ENCODE results near the gene EIPR1.

DNA sequence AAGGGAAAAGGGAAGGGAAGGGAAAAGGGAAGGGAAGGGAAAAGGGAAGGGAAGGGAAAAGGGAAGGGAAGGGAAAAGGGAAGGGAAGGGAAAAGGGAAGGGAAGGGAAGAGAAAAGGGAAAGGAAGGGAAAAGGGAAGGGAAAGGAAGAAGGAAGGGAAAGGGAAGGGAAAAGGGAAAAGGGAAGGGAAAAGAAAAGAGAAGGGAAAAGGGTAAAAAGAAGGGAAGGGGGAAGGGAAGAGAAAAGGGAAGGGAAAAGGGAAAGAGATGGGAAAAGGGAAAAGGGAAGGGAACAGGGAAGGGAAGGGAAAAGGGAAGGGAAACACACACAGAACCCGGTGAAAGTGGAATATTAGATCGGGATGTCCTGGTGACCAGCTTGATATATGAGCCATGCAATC is 40.8 kb downstream of the EIPR1 start:
- TF ChIP-seq SMC3 (conservative IDR thresholded peaks at IDR 0.05; ENCODE audit: poor library complexity) (no peak), TAF1 (IDR thresholded peaks at IDR 0.05; ENCODE audit: low read depth) (no peak), POLR2AphosphoS5 (IDR thresholded peaks at IDR 0.05) (no peak), EZH2 (IDR thresholded peaks at IDR 0.05; ENCODE audit: borderline replicate concordance, insufficient read depth, low read length, poor library complexity, severe bottlenecking) (no peak)
- TF ChIP-seq, protein P1, sequence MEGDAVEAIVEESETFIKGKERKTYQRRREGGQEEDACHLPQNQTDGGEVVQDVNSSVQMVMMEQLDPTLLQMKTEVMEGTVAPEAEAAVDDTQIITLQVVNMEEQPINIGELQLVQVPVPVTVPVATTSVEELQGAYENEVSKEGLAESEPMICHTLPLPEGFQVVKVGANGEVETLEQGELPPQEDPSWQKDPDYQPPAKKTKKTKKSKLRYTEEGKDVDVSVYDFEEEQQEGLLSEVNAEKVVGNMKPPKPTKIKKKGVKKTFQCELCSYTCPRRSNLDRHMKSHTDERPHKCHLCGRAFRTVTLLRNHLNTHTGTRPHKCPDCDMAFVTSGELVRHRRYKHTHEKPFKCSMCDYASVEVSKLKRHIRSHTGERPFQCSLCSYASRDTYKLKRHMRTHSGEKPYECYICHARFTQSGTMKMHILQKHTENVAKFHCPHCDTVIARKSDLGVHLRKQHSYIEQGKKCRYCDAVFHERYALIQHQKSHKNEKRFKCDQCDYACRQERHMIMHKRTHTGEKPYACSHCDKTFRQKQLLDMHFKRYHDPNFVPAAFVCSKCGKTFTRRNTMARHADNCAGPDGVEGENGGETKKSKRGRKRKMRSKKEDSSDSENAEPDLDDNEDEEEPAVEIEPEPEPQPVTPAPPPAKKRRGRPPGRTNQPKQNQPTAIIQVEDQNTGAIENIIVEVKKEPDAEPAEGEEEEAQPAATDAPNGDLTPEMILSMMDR (IDR thresholded peaks at IDR 0.05; ENCODE audit: poor library complexity, severe bottlenecking): no peak
- TF ChIP-seq, protein P2, sequence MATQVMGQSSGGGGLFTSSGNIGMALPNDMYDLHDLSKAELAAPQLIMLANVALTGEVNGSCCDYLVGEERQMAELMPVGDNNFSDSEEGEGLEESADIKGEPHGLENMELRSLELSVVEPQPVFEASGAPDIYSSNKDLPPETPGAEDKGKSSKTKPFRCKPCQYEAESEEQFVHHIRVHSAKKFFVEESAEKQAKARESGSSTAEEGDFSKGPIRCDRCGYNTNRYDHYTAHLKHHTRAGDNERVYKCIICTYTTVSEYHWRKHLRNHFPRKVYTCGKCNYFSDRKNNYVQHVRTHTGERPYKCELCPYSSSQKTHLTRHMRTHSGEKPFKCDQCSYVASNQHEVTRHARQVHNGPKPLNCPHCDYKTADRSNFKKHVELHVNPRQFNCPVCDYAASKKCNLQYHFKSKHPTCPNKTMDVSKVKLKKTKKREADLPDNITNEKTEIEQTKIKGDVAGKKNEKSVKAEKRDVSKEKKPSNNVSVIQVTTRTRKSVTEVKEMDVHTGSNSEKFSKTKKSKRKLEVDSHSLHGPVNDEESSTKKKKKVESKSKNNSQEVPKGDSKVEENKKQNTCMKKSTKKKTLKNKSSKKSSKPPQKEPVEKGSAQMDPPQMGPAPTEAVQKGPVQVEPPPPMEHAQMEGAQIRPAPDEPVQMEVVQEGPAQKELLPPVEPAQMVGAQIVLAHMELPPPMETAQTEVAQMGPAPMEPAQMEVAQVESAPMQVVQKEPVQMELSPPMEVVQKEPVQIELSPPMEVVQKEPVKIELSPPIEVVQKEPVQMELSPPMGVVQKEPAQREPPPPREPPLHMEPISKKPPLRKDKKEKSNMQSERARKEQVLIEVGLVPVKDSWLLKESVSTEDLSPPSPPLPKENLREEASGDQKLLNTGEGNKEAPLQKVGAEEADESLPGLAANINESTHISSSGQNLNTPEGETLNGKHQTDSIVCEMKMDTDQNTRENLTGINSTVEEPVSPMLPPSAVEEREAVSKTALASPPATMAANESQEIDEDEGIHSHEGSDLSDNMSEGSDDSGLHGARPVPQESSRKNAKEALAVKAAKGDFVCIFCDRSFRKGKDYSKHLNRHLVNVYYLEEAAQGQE (IDR thresholded peaks at IDR 0.05; ENCODE audit: borderline replicate concordance): no peak

All from neural cell (in vitro differentiated cells).